ENCODE results near the gene TCF12. TPM values are rescaled to one million over a fixed set of nuclear protein-coding genes. Genes with fewer than 3 reads are reported as not detected.

Gene TCF12
- total RNA-seq, 1 donor from 2014 or later: 84.6 TPM

DNA sequence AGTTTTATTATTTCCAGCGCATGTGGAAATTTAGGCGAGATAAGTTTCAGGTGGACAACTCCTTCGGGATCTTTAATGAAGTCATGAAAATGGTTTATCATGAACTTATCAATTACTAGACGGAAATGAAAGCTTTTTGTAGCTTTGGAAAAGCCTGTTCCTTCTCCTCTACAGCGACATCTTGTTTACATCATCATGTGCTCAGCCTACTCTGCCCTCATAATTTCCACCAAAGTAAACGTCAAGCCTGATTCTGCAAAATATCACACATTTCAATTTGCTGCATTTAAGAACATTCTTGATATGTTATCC is 393.5 kb downstream of the TCF12 start:
- Histone ChIP-seq H3K36me3 (ENCODE audit: control insufficient read depth, insufficient read depth, low read length) (no peaks in the 10 kb centered on the region), H3K27me3 (ENCODE audit: control insufficient read depth, insufficient read depth, low read length) (no peaks in the 10 kb centered on the region), H3K4me3 (ENCODE audit: low read depth, low read length) (no peak overlapping the region)
- TF ChIP-seq, protein P1, sequence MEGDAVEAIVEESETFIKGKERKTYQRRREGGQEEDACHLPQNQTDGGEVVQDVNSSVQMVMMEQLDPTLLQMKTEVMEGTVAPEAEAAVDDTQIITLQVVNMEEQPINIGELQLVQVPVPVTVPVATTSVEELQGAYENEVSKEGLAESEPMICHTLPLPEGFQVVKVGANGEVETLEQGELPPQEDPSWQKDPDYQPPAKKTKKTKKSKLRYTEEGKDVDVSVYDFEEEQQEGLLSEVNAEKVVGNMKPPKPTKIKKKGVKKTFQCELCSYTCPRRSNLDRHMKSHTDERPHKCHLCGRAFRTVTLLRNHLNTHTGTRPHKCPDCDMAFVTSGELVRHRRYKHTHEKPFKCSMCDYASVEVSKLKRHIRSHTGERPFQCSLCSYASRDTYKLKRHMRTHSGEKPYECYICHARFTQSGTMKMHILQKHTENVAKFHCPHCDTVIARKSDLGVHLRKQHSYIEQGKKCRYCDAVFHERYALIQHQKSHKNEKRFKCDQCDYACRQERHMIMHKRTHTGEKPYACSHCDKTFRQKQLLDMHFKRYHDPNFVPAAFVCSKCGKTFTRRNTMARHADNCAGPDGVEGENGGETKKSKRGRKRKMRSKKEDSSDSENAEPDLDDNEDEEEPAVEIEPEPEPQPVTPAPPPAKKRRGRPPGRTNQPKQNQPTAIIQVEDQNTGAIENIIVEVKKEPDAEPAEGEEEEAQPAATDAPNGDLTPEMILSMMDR (IDR thresholded peaks at IDR 0.05; ENCODE audit: insufficient read depth, low read length, poor library complexity, severe bottlenecking): no peak
- no peak for DNase-seq (ENCODE audit: low read depth)

DNA sequence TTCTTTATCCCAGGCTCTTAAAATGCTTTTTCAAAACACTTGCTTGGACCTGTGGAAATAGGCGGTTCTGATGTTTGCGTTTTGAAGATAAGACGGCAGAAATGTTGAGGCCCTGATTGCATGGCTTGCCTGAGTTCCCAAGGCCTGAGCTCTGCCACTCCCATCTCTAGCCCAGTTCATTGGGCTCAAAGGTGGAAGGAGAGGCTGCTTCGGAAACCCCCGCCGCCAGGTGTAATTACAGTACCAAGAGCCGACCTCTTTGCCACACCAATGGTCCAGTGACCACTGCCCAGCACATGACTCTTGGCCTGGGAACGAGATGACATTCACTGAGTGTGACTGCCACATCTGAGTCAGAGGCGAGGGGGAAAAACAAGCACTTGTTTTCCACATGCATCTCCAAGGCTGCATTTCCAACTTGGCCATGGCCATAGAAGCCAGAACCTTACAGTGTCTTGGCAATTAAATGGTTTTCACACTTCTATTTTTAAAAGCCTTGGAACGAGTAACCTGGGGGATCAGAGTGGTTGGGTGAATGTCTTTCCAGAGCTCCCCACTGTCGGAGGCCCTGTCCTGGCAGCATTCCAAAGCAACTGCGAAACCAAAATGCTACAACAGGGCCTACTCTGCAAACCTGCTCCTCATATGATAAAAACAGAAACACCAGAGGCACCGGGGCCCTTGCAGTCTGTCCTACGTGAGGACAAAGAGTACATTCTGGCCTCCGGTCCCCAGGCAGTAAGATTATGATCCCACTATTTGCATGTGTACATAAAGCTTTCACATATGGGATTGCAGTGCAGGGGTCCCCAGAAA is 394.1 kb downstream of the TCF12 start:
- Histone ChIP-seq H3K27me3 (ENCODE audit: control insufficient read depth, insufficient read depth, low read length) (no peaks in the 10 kb centered on the region), H3K4me3 (ENCODE audit: low read depth, low read length) (no peak overlapping the region), H3K36me3 (ENCODE audit: control insufficient read depth, insufficient read depth, low read length) (no peaks in the 10 kb centered on the region)
- TF ChIP-seq, protein P1 (IDR thresholded peaks at IDR 0.05; ENCODE audit: insufficient read depth, low read length, poor library complexity, severe bottlenecking): no peak
- DNase-seq (ENCODE audit: low read depth): no peak

DNA sequence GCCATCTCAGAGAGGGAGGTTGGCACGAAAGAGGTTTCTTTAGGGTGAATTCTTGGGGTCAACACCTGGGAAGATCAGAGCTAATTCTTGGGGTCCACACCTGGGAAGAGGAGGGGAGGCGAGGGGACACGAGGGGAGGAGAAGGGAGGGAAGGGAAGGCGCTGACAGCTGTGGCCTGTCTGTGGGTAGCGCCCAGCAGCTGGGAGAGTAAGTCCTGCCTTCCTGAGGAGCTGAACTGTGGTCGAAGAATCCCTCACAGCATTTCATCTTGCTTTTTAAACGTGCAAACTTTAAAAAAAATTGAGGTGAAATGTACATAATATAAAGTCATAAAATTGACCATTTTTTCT is 394.7 kb downstream of the TCF12 start:
- no peak for DNase-seq (ENCODE audit: low read depth)
- Histone ChIP-seq H3K27me3 (ENCODE audit: control insufficient read depth, insufficient read depth, low read length) (no peaks in the 10 kb centered on the region), H3K36me3 (ENCODE audit: control insufficient read depth, insufficient read depth, low read length) (no peaks in the 10 kb centered on the region), H3K4me3 (ENCODE audit: low read depth, low read length) (no peak overlapping the region)
- TF ChIP-seq, protein P1 (IDR thresholded peaks at IDR 0.05; ENCODE audit: insufficient read depth, low read length, poor library complexity, severe bottlenecking): no peak

- TF ChIP-seq, protein P1 (IDR thresholded peaks at IDR 0.05; ENCODE audit: insufficient read depth, low read length, poor library complexity, severe bottlenecking): no peak
- DNase-seq (ENCODE audit: low read depth): no peak
- Histone ChIP-seq H3K4me3 (ENCODE audit: low read depth, low read length) (no peak overlapping the region), H3K36me3 (ENCODE audit: control insufficient read depth, insufficient read depth, low read length) (no peaks in the 10 kb centered on the region), H3K27me3 (ENCODE audit: control insufficient read depth, insufficient read depth, low read length) (no peaks in the 10 kb centered on the region)
Observed at GRCh38 chr15:57314221-57314620, 395.8 kb downstream of the TCF12 start.

DNA sequence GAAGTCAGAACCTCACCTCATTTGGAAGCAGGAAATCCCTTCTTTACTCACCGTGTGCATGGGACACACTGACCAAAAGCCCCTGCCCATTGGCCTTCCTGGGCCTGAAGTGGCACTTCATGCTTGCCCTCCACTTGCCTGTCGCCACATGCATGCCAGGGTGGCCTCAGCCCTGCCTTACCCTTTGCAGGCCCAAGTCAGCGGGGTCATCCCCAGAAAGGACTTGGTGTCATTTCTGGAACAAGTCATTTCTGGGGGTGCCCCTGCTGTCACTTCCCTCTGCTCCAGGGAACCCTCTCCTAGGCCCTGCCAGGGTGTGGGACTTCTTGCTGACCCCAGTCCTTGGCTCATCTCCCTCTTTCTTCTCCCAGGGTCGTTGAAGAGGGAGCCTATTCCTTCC is 398.0 kb downstream of the TCF12 start:
- DNase-seq (ENCODE audit: low read depth): no peak

More for the DNA sequence above, 398.0 kb downstream of the TCF12 start:
- no peak overlapping the region for H3K4me3 ChIP-seq (ENCODE audit: low read depth, low read length)
- H3K27me3 ChIP-seq (ENCODE audit: control insufficient read depth, insufficient read depth, low read length): no peaks in the 10 kb centered on the region
- H3K36me3 ChIP-seq (ENCODE audit: control insufficient read depth, insufficient read depth, low read length): no peaks in the 10 kb centered on the region
- TF ChIP-seq, protein P1 (IDR thresholded peaks at IDR 0.05; ENCODE audit: insufficient read depth, low read length, poor library complexity, severe bottlenecking): no peak

Measured in kidney epithelial cell (primary cell).